Mucosa of rectum (tissue), 2 donors: Measurements from ENCODE around the gene RFX2.

Experiments
- H3K27ac ChIP-seq, 2 donors: one replicate each; pipeline ENCODE4 v1.7.0; 2013; ENCODE audit warnings: inconsistent platforms in 2 of 2, low read depth in 2 of 2, low read length in 2 of 2
- H3K27me3 ChIP-seq, 2 donors: one replicate each; pipeline ENCODE4 v1.7.0; 2013; ENCODE audit warnings: low read length in 2 of 2; ENCODE audit not compliant: control insufficient read depth in 2 of 2, insufficient read depth in 2 of 2
- H3K36me3 ChIP-seq, 2 donors: one replicate each; pipeline ENCODE4 v1.7.0; 2013; ENCODE audit warnings: low read length in 2 of 2; ENCODE audit not compliant: control insufficient read depth in 2 of 2, insufficient read depth in 2 of 2
- H3K4me1 ChIP-seq, 2 donors: one replicate each; pipeline ENCODE4 v1.7.0; 2013; ENCODE audit warnings: low read length in 2 of 2, mild to moderate bottlenecking in 1 of 2; ENCODE audit not compliant: control insufficient read depth in 2 of 2, insufficient read depth in 2 of 2
- H3K4me3 ChIP-seq, 2 donors: one replicate each; pipeline ENCODE4 v1.7.0; 2013; ENCODE audit warnings: low read length in 2 of 2
- H3K9ac ChIP-seq, 2 donors: one replicate each; pipeline ENCODE4 v1.7.0; 2013; ENCODE audit warnings: low read length in 2 of 2, low read depth in 1 of 2, mild to moderate bottlenecking in 1 of 2
- H3K9me3 ChIP-seq, 2 donors: one replicate each; pipeline ENCODE4 v1.7.0; 2013; ENCODE audit warnings: low read length in 2 of 2; ENCODE audit not compliant: control insufficient read depth in 2 of 2
- donor health status: healthy.
- donor health status: Normal muscosa, but diverticular disease.

The RFX2 gene

GRCh38 chr19:6069268-6069791 is 41.0 kb downstream of the RFX2 start:
- Histone ChIP-seq H3K36me3 (no peaks in the 10 kb centered on the region), H3K4me1 (peaks cover 23 to 32% of the 10 kb centered on the region in 2 donors), H3K27ac (peak overlapping the region in 1 of 2 donors; percentile 19), H3K9me3 (no peaks in the 10 kb centered on the region), H3K4me3 (no peak overlapping the region), H3K9ac (no peak overlapping the region), H3K27me3 (no peaks in the 10 kb centered on the region)

GRCh38 chr19:6068711-6069110 is 41.6 kb downstream of the RFX2 start:
- Histone ChIP-seq H3K4me1 (peaks cover 27 to 33% of the 10 kb centered on the region in 2 donors), H3K9ac (no peak overlapping the region), H3K4me3 (no peak overlapping the region), H3K36me3 (no peaks in the 10 kb centered on the region), H3K27ac (peak overlapping the region in 1 of 2 donors; percentile 19), H3K27me3 (no peaks in the 10 kb centered on the region), H3K9me3 (no peaks in the 10 kb centered on the region)

- no peak overlapping the region for H3K9ac ChIP-seq
- peaks cover 34 to 39% of the 10 kb centered on the region in 2 donors for H3K4me1 ChIP-seq
- peak overlapping the region; percentile 84 to 91 for H3K27ac ChIP-seq
- H3K9me3 ChIP-seq: no peaks in the 10 kb centered on the region
- H3K36me3 ChIP-seq: no peaks in the 10 kb centered on the region
- no peaks in the 10 kb centered on the region for H3K27me3 ChIP-seq
- no peak overlapping the region for H3K4me3 ChIP-seq
Measured at GRCh38 chr19:6067975-6068374, 42.3 kb downstream of the RFX2 start.

GRCh38 chr19:6066661-6067646 is 43.3 kb downstream of the RFX2 start:
- Histone ChIP-seq H3K27me3 (no peaks in the 10 kb centered on the region), H3K9ac (peak overlapping the region; percentile 31 to 38), H3K27ac (peak overlapping the region; percentile 84 to 91), H3K4me3 (peak overlapping the region in 1 of 2 donors; percentile 17), H3K36me3 (no peaks in the 10 kb centered on the region), H3K4me1 (peaks cover 44 to 49% of the 10 kb centered on the region in 2 donors), H3K9me3 (no peaks in the 10 kb centered on the region)

GRCh38 chr19:6065685-6066374 is 44.5 kb downstream of the RFX2 start:
- Histone ChIP-seq H3K27me3 (no peaks in the 10 kb centered on the region), H3K36me3 (no peaks in the 10 kb centered on the region), H3K4me3 (peak overlapping the region in 1 of 2 donors; percentile 46), H3K27ac (peak overlapping the region; percentile 84 to 91), H3K9me3 (no peaks in the 10 kb centered on the region), H3K9ac (peak overlapping the region; percentile 34 to 54), H3K4me1 (peaks cover 51 to 58% of the 10 kb centered on the region in 2 donors)

- H3K27ac ChIP-seq: peak overlapping the region; percentile 35 to 91
- no peak overlapping the region for H3K9ac ChIP-seq
- H3K9me3 ChIP-seq: no peaks in the 10 kb centered on the region
- H3K36me3 ChIP-seq: no peaks in the 10 kb centered on the region
- H3K4me3 ChIP-seq: no peak overlapping the region
- peaks cover 56 to 60% of the 10 kb centered on the region in 2 donors for H3K4me1 ChIP-seq
- no peaks in the 10 kb centered on the region for H3K27me3 ChIP-seq
Measured at GRCh38 chr19:6064336-6065073, 45.8 kb downstream of the RFX2 start.

GRCh38 chr19:6063576-6064335 is 46.5 kb downstream of the RFX2 start:
- peak overlapping the region; percentile 84 to 91 for H3K27ac ChIP-seq
- no peaks in the 10 kb centered on the region for H3K27me3 ChIP-seq
- no peak overlapping the region for H3K9ac ChIP-seq
- H3K4me3 ChIP-seq: no peak overlapping the region
- H3K36me3 ChIP-seq: no peaks in the 10 kb centered on the region
- no peaks in the 10 kb centered on the region for H3K9me3 ChIP-seq
- peaks cover 56 to 60% of the 10 kb centered on the region in 2 donors for H3K4me1 ChIP-seq

GRCh38 chr19:6062961-6063575 is 47.2 kb downstream of the RFX2 start:
- peaks cover 62 to 63% of the 10 kb centered on the region in 2 donors for H3K4me1 ChIP-seq

GRCh38 chr19:6062274-6062673 is 48.0 kb downstream of the RFX2 start:
- Histone ChIP-seq H3K4me1 (peaks cover 62 to 65% of the 10 kb centered on the region in 2 donors), H3K27ac (peak overlapping the region; percentile 84 to 87), H3K9ac (peak overlapping the region; percentile 4 to 43), H3K4me3 (peak overlapping the region; percentile 17 to 42), H3K9me3 (no peaks in the 10 kb centered on the region), H3K36me3 (no peaks in the 10 kb centered on the region), H3K27me3 (no peaks in the 10 kb centered on the region)

More at GRCh38 chr19:6062961-6063575, 47.2 kb downstream of the RFX2 start:
- Histone ChIP-seq H3K27ac (peak overlapping the region; percentile 84 to 87), H3K9ac (peak overlapping the region in 1 of 2 donors; percentile 15), H3K36me3 (no peaks in the 10 kb centered on the region), H3K4me3 (peak overlapping the region in 1 of 2 donors; percentile 42), H3K9me3 (no peaks in the 10 kb centered on the region), H3K27me3 (no peaks in the 10 kb centered on the region)
